ENCODE data around the gene HSP90AB1. TPM values are rescaled to one million over a fixed set of nuclear protein-coding genes. Genes with fewer than 3 reads are reported as not detected.

HSP90AB1 gene
- total RNA-seq, 1 donor from 2014 or later: 853 TPM

- no peak for DNase-seq
- intact Hi-C loops (cut with DNase I): no loop called here
- ATAC-seq (ENCODE audit: poor library complexity): no peak
Measured at GRCh38 chr6:44232676-44233566, 14.0 kb upstream of the HSP90AB1 start.

- DNase-seq (no peak), ATAC-seq (ENCODE audit: poor library complexity) (peak; percentile 30)
- intact Hi-C loops (cut with DNase I): no loop called here
Measured at GRCh38 chr6:44233567-44234100, 13.3 kb upstream of the HSP90AB1 start.

GRCh38 chr6:44234101-44235025, 12.5 kb upstream of the HSP90AB1 start:
- ATAC-seq (ENCODE audit: poor library complexity): peak; percentile 61
- intact Hi-C loops (cut with DNase I): loop anchor here (5.0 kb wide), 1 partner anchor 62 kb away; no protein-coding TSS in a partner anchor
- peak; percentile 92 for DNase-seq

GRCh38 chr6:44235269-44235668, 11.6 kb upstream of the HSP90AB1 start:
- intact Hi-C loops (cut with DNase I): loop anchor here (5.0 kb wide), 1 partner anchor 63 kb away; no protein-coding TSS in a partner anchor
- no peak for ATAC-seq (ENCODE audit: poor library complexity)
- DNase-seq: no peak

- DNase-seq (no peak), ATAC-seq (ENCODE audit: poor library complexity) (no peak)
- intact Hi-C loops (cut with DNase I): loop anchor here (5.0 kb wide), 1 partner anchor 64 kb away; no protein-coding TSS in a partner anchor
Measured at GRCh38 chr6:44235891-44236516, 10.9 kb upstream of the HSP90AB1 start.

- peak; percentile 93 for DNase-seq
- peak; percentile 80 for ATAC-seq (ENCODE audit: poor library complexity)
- intact Hi-C loops (cut with DNase I): loop anchor here (5.0 kb wide), 1 partner anchor 65 kb away; no protein-coding TSS in a partner anchor
Measured at GRCh38 chr6:44237021-44237812, 9.7 kb upstream of the HSP90AB1 start.

GRCh38 chr6:44237813-44238433, 9.0 kb upstream of the HSP90AB1 start:
- peak; percentile 83 for ATAC-seq (ENCODE audit: poor library complexity)
- DNase-seq: peak; percentile 87
- intact Hi-C loops (cut with DNase I): loop anchor here (5.0 kb wide), 1 partner anchor 66 kb away; no protein-coding TSS in a partner anchor

GRCh38 chr6:44238687-44239350, 8.1 kb upstream of the HSP90AB1 start:
- DNase-seq (no peak), ATAC-seq (ENCODE audit: poor library complexity) (no peak)
- intact Hi-C loops (cut with DNase I): loop anchor here (5.0 kb wide), 1 partner anchor 67 kb away; no protein-coding TSS in a partner anchor

GRCh38 chr6:44243345-44243744, 3.6 kb upstream of the HSP90AB1 start:
- DNase-seq (no peak), ATAC-seq (ENCODE audit: poor library complexity) (no peak)
- intact Hi-C loops (cut with DNase I): no loop called here

GRCh38 chr6:44245391-44245911, 1.4 kb upstream of the HSP90AB1 start:
- ATAC-seq (ENCODE audit: poor library complexity) (no peak), DNase-seq (no peak)
- intact Hi-C loops (cut with DNase I): no loop called here

- peak; percentile 95 for DNase-seq
- peak; percentile 85 for ATAC-seq (ENCODE audit: poor library complexity)
- intact Hi-C loops (cut with DNase I): no loop called here
Measured at GRCh38 chr6:44245912-44246662, 814 bp upstream of the HSP90AB1 start.

- intact Hi-C loops (cut with DNase I): no loop called here
- ATAC-seq (ENCODE audit: poor library complexity): peak; percentile 36
Measured at GRCh38 chr6:44247338-44248302, 719 bp downstream of the HSP90AB1 start.

GRCh38 chr6:44248579-44248978, 1.7 kb downstream of the HSP90AB1 start:
- no peak for DNase-seq
- no peak for ATAC-seq (ENCODE audit: poor library complexity)
- intact Hi-C loops (cut with DNase I): no loop called here

More at GRCh38 chr6:44247338-44248302, 719 bp downstream of the HSP90AB1 start:
- peak; percentile 77 for DNase-seq

- DNase-seq (no peak), ATAC-seq (ENCODE audit: poor library complexity) (no peak)
- intact Hi-C loops (cut with DNase I): no loop called here
Measured at GRCh38 chr6:44249082-44249748, 2.3 kb downstream of the HSP90AB1 start.

All from Right ventricle myocardium superior (tissue), 1 donor.